Measurements from ENCODE around the gene KLB.

Gene KLB

GRCh38 chr4:39466747-39467146 is 60.0 kb downstream of the KLB start:
- no peak for DNase-seq

GRCh38 chr4:39467464-39467863 is 60.7 kb downstream of the KLB start:
- no peak for DNase-seq

- DNase-seq = no peak
These were observed 62.8 kb downstream of the KLB start for GRCh38 chr4:39469429-39470077.

- DNase-seq = no peak
These were observed 63.7 kb downstream of the KLB start for GRCh38 chr4:39470402-39470801.

GRCh38 chr4:39472396-39472795 is 65.7 kb downstream of the KLB start:
- DNase-seq = no peak

- DNase-seq = no peak
These were observed 69.6 kb downstream of the KLB start for GRCh38 chr4:39476187-39476895.

GRCh38 chr4:39480251-39480650 is 73.5 kb downstream of the KLB start:
- no peak for DNase-seq

- no peak for DNase-seq
These were observed 74.4 kb downstream of the KLB start for GRCh38 chr4:39480902-39481695.

GRCh38 chr4:39484582-39485272 is 78.0 kb downstream of the KLB start:
- DNase-seq = no peak

GRCh38 chr4:39486221-39486804 is 79.6 kb downstream of the KLB start:
- DNase-seq = no peak

GRCh38 chr4:39490322-39490721 is 83.6 kb downstream of the KLB start:
- DNase-seq = no peak

- DNase-seq = no peak
These were observed 87.6 kb downstream of the KLB start for GRCh38 chr4:39494354-39494753.

- no peak for DNase-seq
These were observed 88.9 kb downstream of the KLB start for GRCh38 chr4:39495446-39496213.

- DNase-seq = no peak
These were observed 91.4 kb downstream of the KLB start for GRCh38 chr4:39497909-39498726.

- DNase-seq = no peak
These were observed 91.9 kb downstream of the KLB start for GRCh38 chr4:39498727-39499020.
